ENCODE data around the gene SPPL3.

DNA sequence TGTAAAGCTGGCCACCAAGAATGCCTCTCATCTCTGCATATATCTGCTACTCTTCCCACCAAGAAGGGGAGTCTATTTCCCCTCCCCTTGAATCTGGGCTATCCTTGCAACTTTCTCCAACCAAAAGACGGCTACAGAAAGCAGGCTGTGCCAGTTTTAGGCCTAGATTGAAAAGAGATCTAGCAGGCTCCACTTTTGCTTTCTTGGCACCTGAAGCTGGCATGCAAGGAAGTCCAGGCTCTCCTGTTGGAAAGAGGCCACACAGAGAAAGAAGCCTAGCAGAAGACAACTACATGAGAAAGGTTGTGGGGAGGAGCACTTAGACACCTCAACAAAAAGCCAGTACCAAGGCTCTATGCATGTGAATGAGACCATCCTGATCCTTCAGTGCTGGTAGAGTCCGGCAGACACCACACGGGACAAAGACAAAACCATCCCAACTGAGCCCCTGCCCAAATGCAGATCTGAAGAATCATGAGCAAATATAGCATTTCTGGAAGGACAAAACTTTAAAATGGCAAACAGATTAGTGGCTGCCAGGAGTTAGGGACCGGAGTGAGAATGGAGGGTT is 68.0 kb downstream of the SPPL3 start:
- TF ChIP-seq, protein P1, sequence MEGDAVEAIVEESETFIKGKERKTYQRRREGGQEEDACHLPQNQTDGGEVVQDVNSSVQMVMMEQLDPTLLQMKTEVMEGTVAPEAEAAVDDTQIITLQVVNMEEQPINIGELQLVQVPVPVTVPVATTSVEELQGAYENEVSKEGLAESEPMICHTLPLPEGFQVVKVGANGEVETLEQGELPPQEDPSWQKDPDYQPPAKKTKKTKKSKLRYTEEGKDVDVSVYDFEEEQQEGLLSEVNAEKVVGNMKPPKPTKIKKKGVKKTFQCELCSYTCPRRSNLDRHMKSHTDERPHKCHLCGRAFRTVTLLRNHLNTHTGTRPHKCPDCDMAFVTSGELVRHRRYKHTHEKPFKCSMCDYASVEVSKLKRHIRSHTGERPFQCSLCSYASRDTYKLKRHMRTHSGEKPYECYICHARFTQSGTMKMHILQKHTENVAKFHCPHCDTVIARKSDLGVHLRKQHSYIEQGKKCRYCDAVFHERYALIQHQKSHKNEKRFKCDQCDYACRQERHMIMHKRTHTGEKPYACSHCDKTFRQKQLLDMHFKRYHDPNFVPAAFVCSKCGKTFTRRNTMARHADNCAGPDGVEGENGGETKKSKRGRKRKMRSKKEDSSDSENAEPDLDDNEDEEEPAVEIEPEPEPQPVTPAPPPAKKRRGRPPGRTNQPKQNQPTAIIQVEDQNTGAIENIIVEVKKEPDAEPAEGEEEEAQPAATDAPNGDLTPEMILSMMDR (IDR thresholded peaks at IDR 0.05; ENCODE audit: low read depth, low read length, poor library complexity, severe bottlenecking): no peak
- TF ChIP-seq EZH2phosphoT487 (IDR thresholded peaks at IDR 0.05; ENCODE audit: borderline replicate concordance, low read length): no peak
